ENCODE measurements around the gene DCC.

GRCh38 chr18:53234610-53235009 lies 894.6 kb downstream of the DCC start:
- TF ChIP-seq YY1 (IDR thresholded peaks at IDR 0.05; ENCODE audit: low read depth, low read length) (no peak), CTCF (IDR thresholded peaks at IDR 0.05; ENCODE audit: control extremely low read depth in 1 of 3, insufficient read depth in 1 of 3, low read depth in 1 of 3, low read length in 3 of 3) (no peak), CEBPB (IDR thresholded peaks at IDR 0.05; ENCODE audit: low read depth, low read length) (no peak), POLR2AphosphoS5 (IDR thresholded peaks at IDR 0.05; ENCODE audit: low read depth, low read length) (no peak), HDAC2 (IDR thresholded peaks at IDR 0.05; ENCODE audit: borderline replicate concordance in 1 of 2, low read depth in 2 of 2, low read length in 2 of 2) (no peak), ZNF274 (IDR thresholded peaks at IDR 0.05; ENCODE audit: borderline replicate concordance, extremely low read depth, low read length) (no peak), POLR2A (IDR thresholded peaks at IDR 0.05; ENCODE audit: control extremely low read depth in 1 of 2, low read depth in 2 of 2, low read length in 2 of 2) (no peak), GTF2F1 (IDR thresholded peaks at IDR 0.05; ENCODE audit: borderline replicate concordance, low read depth, low read length) (no peak), CBX5 (IDR thresholded peaks at IDR 0.05; ENCODE audit: low read depth, low read length) (no peak)

Measured in H1 (cell line).